GM06990 (cell line): ENCODE measurements around the gene KIAA1755.
A peak's percentile ranks its signal among the peaks of the same experiment; 100 is the strongest.

Experiments
- DNase-seq: peaks from one replicate; pipeline ENCODE4 v3.0.0-alpha.2; 2011; ENCODE audit not compliant: insufficient read length; ENCODE audit errors: extremely low read depth
- H3K27me3 ChIP-seq: replicated peaks from 2 replicates; pipeline ENCODE4 v1.6.0; 2011; ENCODE audit warnings: low read length; ENCODE audit not compliant: control insufficient read depth, insufficient read depth
- H3K36me3 ChIP-seq: 2 replicates; pipeline ENCODE4 v1.5.1; 2011; ENCODE audit warnings: low read length; ENCODE audit not compliant: control insufficient read depth, insufficient read depth
- H3K4me3 ChIP-seq: replicated peaks from 2 replicates; pipeline ENCODE4 v1.5.1; 2011; ENCODE audit warnings: low read depth, mild to moderate bottlenecking, control low read depth, low read length
- TF ChIP-seq, protein P1 (sequence below): IDR thresholded peaks from 2 replicates; pipeline ENCODE4 v1.5.1; 2011; ENCODE audit warnings: low read length, control low read depth, mild to moderate bottlenecking, inconsistent platforms; ENCODE audit not compliant: insufficient read depth, poor library complexity, severe bottlenecking

Gene KIAA1755

DNA sequence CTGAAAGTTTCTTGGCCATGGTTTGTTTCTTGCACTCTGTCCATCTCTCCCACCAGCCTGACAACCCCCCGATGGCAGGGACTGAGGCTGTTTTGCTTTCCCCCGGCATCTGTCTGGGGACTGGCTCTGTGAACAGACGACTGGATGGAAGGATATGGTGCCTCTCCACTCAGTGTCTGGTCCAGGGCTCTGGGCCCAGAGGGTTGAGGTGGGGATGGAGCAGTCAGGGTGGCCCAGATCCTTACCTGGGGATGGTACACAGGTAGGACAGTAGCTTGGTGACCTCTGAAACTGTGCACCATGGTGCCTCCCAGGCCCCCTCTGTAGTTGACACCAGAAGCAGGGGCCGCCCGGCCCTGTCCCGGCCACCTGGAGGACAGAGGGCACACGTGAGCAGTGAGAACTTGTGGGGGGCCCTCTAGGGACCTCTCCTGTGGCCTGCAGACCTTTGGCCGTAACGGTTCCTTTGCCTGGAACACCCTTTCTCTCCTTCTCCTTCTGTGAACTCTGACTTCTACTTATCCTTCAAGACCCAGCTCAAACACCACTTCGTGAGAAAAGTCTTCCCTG is 29.5 kb downstream of the KIAA1755 start:
- TF ChIP-seq, protein P1, sequence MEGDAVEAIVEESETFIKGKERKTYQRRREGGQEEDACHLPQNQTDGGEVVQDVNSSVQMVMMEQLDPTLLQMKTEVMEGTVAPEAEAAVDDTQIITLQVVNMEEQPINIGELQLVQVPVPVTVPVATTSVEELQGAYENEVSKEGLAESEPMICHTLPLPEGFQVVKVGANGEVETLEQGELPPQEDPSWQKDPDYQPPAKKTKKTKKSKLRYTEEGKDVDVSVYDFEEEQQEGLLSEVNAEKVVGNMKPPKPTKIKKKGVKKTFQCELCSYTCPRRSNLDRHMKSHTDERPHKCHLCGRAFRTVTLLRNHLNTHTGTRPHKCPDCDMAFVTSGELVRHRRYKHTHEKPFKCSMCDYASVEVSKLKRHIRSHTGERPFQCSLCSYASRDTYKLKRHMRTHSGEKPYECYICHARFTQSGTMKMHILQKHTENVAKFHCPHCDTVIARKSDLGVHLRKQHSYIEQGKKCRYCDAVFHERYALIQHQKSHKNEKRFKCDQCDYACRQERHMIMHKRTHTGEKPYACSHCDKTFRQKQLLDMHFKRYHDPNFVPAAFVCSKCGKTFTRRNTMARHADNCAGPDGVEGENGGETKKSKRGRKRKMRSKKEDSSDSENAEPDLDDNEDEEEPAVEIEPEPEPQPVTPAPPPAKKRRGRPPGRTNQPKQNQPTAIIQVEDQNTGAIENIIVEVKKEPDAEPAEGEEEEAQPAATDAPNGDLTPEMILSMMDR, result no peak

DNA sequence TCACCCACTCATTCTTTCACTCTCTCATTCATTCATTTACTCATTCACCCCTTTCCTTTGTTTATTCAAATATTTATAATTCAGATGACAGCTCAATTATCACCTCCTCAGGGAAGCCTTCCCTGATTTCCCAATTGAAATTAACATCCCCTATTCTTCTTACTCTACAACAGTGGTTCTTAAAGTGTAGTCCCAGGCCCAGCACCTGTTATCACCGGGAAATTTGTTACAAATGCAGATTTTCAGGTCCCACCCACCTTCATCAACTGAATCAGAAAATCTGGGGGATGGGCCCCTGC is 30.3 kb downstream of the KIAA1755 start:
- H3K27me3 ChIP-seq, result peaks cover 1% of the 10 kb centered on the region; the same call in 1 of the 2 replicates
- TF ChIP-seq, protein P1, result no peak
- no peak for DNase-seq
- H3K36me3 ChIP-seq, result no peaks in the 10 kb centered on the region
- no peak overlapping the region for H3K4me3 ChIP-seq

More for the DNA sequence above, 29.5 kb downstream of the KIAA1755 start:
- H3K36me3 ChIP-seq, result no peaks in the 10 kb centered on the region
- peaks cover 1% of the 10 kb centered on the region; the same call in 1 of the 2 replicates for H3K27me3 ChIP-seq
- DNase-seq, result no peak
- no peak overlapping the region for H3K4me3 ChIP-seq

DNA sequence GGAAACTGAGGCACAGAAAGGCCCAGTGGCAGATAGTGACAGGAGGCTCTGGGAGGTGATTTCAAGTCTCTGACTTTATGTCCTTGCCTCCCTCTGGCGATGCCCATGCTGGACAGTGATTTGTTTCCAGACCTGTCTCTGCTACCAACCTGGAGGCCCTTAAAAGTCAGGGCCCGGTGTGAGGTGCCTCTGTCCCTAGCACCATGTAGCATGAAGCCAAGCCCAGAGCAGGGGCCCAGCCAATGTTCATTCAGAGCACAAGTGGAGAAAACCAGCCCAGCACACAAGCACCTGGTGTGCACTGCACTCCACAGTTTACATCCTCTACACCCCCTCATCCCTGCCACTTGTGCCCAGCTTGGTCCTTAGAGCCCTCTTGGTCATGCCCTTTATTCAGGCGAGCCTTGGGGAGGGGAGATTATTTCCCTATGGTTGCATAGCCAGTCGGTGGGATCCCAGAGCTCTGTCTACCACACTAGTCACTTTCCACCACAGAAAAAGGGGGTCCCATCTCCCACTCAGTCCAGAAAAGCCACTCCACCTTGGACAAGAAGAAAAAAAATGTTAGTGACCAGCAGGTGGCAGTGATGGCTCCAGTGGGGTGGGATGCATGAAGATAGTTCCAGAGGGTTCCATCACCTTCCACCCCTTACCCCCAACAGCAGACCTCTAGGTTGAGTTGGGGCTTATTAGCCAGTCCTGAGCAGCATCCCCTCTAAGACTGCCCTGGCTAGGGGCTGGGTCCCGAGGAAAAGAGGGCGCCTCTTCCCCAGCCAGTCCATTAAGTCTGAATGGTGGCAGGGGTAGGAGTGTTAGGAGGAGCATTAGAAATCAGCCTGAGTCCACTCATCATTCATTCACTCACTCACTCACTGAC is 30.9 kb downstream of the KIAA1755 start:
- H3K27me3 ChIP-seq, result peaks cover 1% of the 10 kb centered on the region; the same call in 1 of the 2 replicates
- DNase-seq, result no peak
- TF ChIP-seq, protein P1, result peak; percentile 52
- H3K4me3 ChIP-seq, result no peak overlapping the region
- H3K36me3 ChIP-seq, result no peaks in the 10 kb centered on the region

DNA sequence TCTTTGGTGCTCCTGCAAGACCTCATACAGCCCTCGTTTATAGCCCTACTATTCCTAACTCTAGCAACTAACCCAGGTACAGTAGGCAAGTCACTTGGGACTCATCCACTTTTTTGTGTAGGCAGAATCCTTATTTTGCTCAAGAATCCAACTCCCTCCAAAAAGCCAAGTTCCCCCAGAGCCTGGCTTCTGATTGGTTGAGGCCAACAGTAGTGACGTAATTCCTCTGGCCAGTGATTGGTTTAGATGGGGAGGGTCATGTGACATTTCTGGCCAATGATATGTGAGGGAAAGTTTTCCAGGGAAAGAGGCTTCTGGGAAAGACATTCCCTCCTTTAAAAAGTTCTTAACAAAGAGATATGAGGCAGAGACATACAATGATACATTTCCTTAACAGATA is 32.1 kb downstream of the KIAA1755 start:
- TF ChIP-seq, protein P1, result no peak
- Histone ChIP-seq H3K4me3 (no peak overlapping the region), H3K36me3 (no peaks in the 10 kb centered on the region), H3K27me3 (no peaks in the 10 kb centered on the region; the same call in 1 of the 2 replicates)
- DNase-seq, result no peak

DNA sequence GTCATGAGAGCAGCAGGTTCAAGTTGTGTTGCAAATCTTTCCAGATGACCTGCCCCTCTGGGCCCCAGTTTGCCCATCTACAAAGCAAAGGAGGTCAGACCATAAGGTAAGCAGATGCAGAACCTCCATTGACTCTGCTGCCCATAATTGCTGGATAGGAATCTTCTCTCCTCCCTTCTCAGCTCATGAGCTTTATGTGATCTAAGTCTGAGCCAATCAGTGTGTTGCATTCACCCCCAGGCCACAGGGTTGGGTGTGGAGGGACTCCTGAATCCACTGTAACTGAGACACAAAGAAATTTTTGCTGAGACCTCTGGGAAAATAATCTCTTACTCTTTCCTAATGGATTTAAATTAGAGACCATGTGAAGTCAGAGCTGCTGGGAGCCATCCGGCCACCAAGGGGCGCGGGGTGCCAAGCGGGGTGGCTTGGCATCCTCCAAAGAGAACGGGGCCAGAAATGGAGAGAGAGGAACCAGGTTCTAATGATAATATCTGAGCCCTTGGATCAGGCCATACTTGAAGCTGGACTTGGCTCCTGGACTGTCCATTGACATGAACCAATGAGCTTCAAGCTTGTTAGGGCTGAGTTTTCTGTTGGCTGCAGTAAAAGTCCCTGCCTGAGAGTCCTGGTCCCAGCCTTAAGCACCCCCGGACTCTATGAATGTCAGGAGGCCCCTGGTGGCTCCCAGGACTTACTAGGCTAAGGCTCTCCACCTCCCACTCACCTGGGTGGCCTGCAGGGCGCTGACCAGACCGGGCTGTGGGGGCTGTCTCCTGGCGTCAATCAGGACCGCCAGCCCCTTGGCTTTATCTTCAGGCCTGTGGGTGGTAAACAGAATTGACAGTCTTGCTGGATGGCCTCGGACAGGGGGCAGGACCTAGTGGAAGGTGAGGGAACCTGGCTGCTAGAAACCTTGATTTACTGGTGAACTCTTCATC is 32.8 kb downstream of the KIAA1755 start:
- Histone ChIP-seq H3K27me3 (no peaks in the 10 kb centered on the region; the same call in 1 of the 2 replicates), H3K4me3 (no peak overlapping the region), H3K36me3 (no peaks in the 10 kb centered on the region)
- DNase-seq, result no peak
- TF ChIP-seq, protein P1, result no peak
